OCI-LY1 (cell line): ENCODE results near the gene L3MBTL2.

Experiments used
- H2AFZ ChIP-seq: fragments of 200-600 bp; sonication (generic), shearing (Covaris generic); 2 replicates; pipeline ENCODE4 v1.6.0; 2014; ENCODE audit warnings: antibody characterized with exemption, mild to moderate bottlenecking, low read length
- H3F3A ChIP-seq: fragments of 200-600 bp; sonication (generic), shearing (Covaris generic); 2 replicates; pipeline ENCODE4 v1.6.0; 2014; ENCODE audit warnings: mild to moderate bottlenecking, antibody characterized with exemption, low read length, moderate library complexity; ENCODE audit not compliant: insufficient read depth
- H3K27ac ChIP-seq: fragments of 200-600 bp; sonication (generic); 2 replicates; pipeline ENCODE4 v1.5.1; 2014; ENCODE audit warnings: low read length, mixed run types, mild to moderate bottlenecking, low read depth; ENCODE audit not compliant: poor library complexity, severe bottlenecking
- H3K27me3 ChIP-seq: fragments of 200-600 bp; sonication (generic); 2 replicates; pipeline ENCODE4 v1.6.0; 2014; ENCODE audit warnings: antibody characterized with exemption, mild to moderate bottlenecking, low read length, moderate library complexity; ENCODE audit not compliant: insufficient read depth
- H3K36me3 ChIP-seq: fragments of 200-600 bp; sonication (generic); 2 replicates; pipeline ENCODE4 v1.6.1; 2014; ENCODE audit warnings: mild to moderate bottlenecking, antibody characterized with exemption, low read length, moderate library complexity, mixed read lengths; ENCODE audit not compliant: insufficient read depth
- H3K4me1 ChIP-seq: fragments of 200-600 bp; sonication (generic); 2 replicates; pipeline ENCODE4 v1.5.1; 2014; ENCODE audit warnings: mild to moderate bottlenecking, low read length, moderate library complexity; ENCODE audit not compliant: insufficient read depth, severe bottlenecking
- H3K4me2 ChIP-seq: fragments of 200-600 bp; sonication (generic), shearing (Covaris generic); 2 replicates; pipeline ENCODE4 v1.6.1; 2014; ENCODE audit warnings: low read length
- H3K4me3 ChIP-seq: fragments of 200-600 bp; sonication (generic); 2 replicates; pipeline ENCODE4 v1.5.1; 2014; ENCODE audit warnings: low read length, low read depth, mild to moderate bottlenecking, mixed read lengths; ENCODE audit not compliant: poor library complexity, severe bottlenecking
- H3K79me2 ChIP-seq: fragments of 200-600 bp; shearing (Covaris generic); 2 replicates; pipeline ENCODE4 v1.6.1; 2016; ENCODE audit warnings: mixed run types, low read length, mixed read lengths; ENCODE audit not compliant: insufficient read depth
- H3K9ac ChIP-seq: fragments of 200-600 bp; sonication (generic), shearing (Covaris generic); 2 replicates; pipeline ENCODE4 v1.6.1; 2014; ENCODE audit warnings: mild to moderate bottlenecking, low read length, mixed read lengths
- H3K9me2 ChIP-seq: fragments of 200-600 bp; sonication (generic), shearing (Covaris generic); 2 replicates; pipeline ENCODE4 v1.6.1; 2014; ENCODE audit warnings: low read depth, mild to moderate bottlenecking, low read length, mixed read lengths
- H3K9me3 ChIP-seq: fragments of 200-600 bp; shearing (Covaris generic); 2 replicates; pipeline ENCODE4 v1.6.1; 2014; ENCODE audit warnings: low read length, mixed read lengths
- H4K20me1 ChIP-seq: fragments of 200-600 bp; sonication (generic), shearing (Covaris generic); 2 replicates; pipeline ENCODE4 v1.6.0; 2016; ENCODE audit warnings: mild to moderate bottlenecking, low read length; ENCODE audit not compliant: insufficient read depth
- CTCF ChIP-seq: fragments of 200-600 bp; sonication (generic), shearing (Covaris generic); IDR thresholded peaks from 2 replicates; pipeline ENCODE4 v1.5.1; 2017; ENCODE audit warnings: mild to moderate bottlenecking, antibody characterized with exemption, low read length, moderate library complexity, mixed read lengths
- EZH2 ChIP-seq: fragments of 200-600 bp; sonication (generic), shearing (Covaris generic); IDR thresholded peaks from 2 replicates; pipeline ENCODE4 v1.8.0; 2017; ENCODE audit warnings: borderline replicate concordance, mixed run types, mild to moderate bottlenecking, antibody characterized with exemption, low read length, moderate library complexity, mixed read lengths

L3MBTL2 gene

GRCh38 chr22:41171996-41172395, 33.1 kb upstream of the L3MBTL2 start:
- TF ChIP-seq EZH2 (no peak), CTCF (no peak)
- H3K9ac ChIP-seq, result no peak overlapping the region
- no peak overlapping the region for H2AFZ ChIP-seq
- no peak overlapping the region for H3K4me2 ChIP-seq
- no peaks in the 10 kb centered on the region for H3K4me1 ChIP-seq
- H3K36me3 ChIP-seq, result peaks cover 97% of the 10 kb centered on the region
- H3K27me3 ChIP-seq, result no peaks in the 10 kb centered on the region
- no peaks in the 10 kb centered on the region for H3K79me2 ChIP-seq
- H3K9me2 ChIP-seq, result no peaks in the 10 kb centered on the region
- no peak overlapping the region for H3K4me3 ChIP-seq
- H3K27ac ChIP-seq, result no peak overlapping the region
- H3K9me3 ChIP-seq, result no peaks in the 10 kb centered on the region
- no peaks in the 10 kb centered on the region for H4K20me1 ChIP-seq
- H3F3A ChIP-seq, result 0 out of 2 replicates have a peak, but pooled peaks cover 3% of the 10 kb centered on the region

- H3K9ac ChIP-seq, result no peak overlapping the region
- no peaks in the 10 kb centered on the region for H3K79me2 ChIP-seq
- no peak overlapping the region for H3K4me2 ChIP-seq
- H3K27me3 ChIP-seq, result no peaks in the 10 kb centered on the region
- no peak overlapping the region for H3K27ac ChIP-seq
- H3K9me2 ChIP-seq, result no peaks in the 10 kb centered on the region
- H3K4me3 ChIP-seq, result no peak overlapping the region
- TF ChIP-seq EZH2 (no peak), CTCF (no peak)
- no peaks in the 10 kb centered on the region for H4K20me1 ChIP-seq
- H2AFZ ChIP-seq, result no peak overlapping the region
- H3F3A ChIP-seq, result no peaks in the 10 kb centered on the region
- no peaks in the 10 kb centered on the region for H3K4me1 ChIP-seq
- H3K36me3 ChIP-seq, result peaks cover 95% of the 10 kb centered on the region
- no peaks in the 10 kb centered on the region for H3K9me3 ChIP-seq
These were observed 29.6 kb upstream of the L3MBTL2 start for GRCh38 chr22:41175546-41175945.

GRCh38 chr22:41177040-41177621, 28.0 kb upstream of the L3MBTL2 start:
- H3K9ac ChIP-seq, result no peak overlapping the region
- H3K36me3 ChIP-seq, result peaks cover 85% of the 10 kb centered on the region
- H3K9me3 ChIP-seq, result no peaks in the 10 kb centered on the region
- H3K27me3 ChIP-seq, result no peaks in the 10 kb centered on the region
- no peaks in the 10 kb centered on the region for H4K20me1 ChIP-seq
- no peaks in the 10 kb centered on the region for H3K9me2 ChIP-seq
- H3K27ac ChIP-seq, result no peak overlapping the region
- no peaks in the 10 kb centered on the region for H3F3A ChIP-seq
- H2AFZ ChIP-seq, result no peak overlapping the region
- no peak overlapping the region for H3K4me2 ChIP-seq
- H3K79me2 ChIP-seq, result no peaks in the 10 kb centered on the region
- no peaks in the 10 kb centered on the region for H3K4me1 ChIP-seq
- H3K4me3 ChIP-seq, result no peak overlapping the region
- no peak for TF ChIP-seq CTCF
- no peak for TF ChIP-seq EZH2
